HepG2 (cell line): ENCODE measurements around the gene HMGCS2. TPM values are rescaled to one million over a fixed set of nuclear protein-coding genes. Genes with fewer than 3 reads are reported as not detected.

ENCODE experiments used
- DNMT1 ChIP-seq: sonication (generic); formaldehyde crosslinking; IDR thresholded peaks from 2 replicates; pipeline ENCODE4 v1.5.1; 2020; ENCODE audit warnings: mild to moderate bottlenecking, missing genetic modification reagents
- MED1 ChIP-seq: sonication (generic); formaldehyde crosslinking; IDR thresholded peaks from 2 replicates; pipeline ENCODE4 v1.4.0; 2020; ENCODE audit warnings: missing genetic modification reagents
- SRF ChIP-seq: IDR thresholded peaks from 2 replicates; pipeline ENCODE4 v1.6.1; 2011; ENCODE audit warnings: mild to moderate bottlenecking, low read depth, low read length, moderate library complexity
- ZBTB20 ChIP-seq: sonication (generic); formaldehyde crosslinking; IDR thresholded peaks from 2 replicates; pipeline ENCODE4 v1.8.1; 2023; ENCODE audit warnings: missing genetic modification reagents, low read depth, mild to moderate bottlenecking, borderline replicate concordance
- ZBTB37 ChIP-seq: sonication (generic); formaldehyde crosslinking; IDR thresholded peaks from 2 replicates; pipeline ENCODE4 v1.4.0; 2020; ENCODE audit warnings: mild to moderate bottlenecking, missing genetic modification reagents
- ZNF280D ChIP-seq: sonication (generic); formaldehyde crosslinking; IDR thresholded peaks from 2 replicates; pipeline ENCODE4 v1.5.1; 2020; ENCODE audit warnings: mild to moderate bottlenecking, missing genetic modification reagents
- ZNF317 ChIP-seq: sonication (generic); formaldehyde crosslinking; IDR thresholded peaks from 2 replicates; pipeline ENCODE4 v1.5.0; 2020; ENCODE audit warnings: mild to moderate bottlenecking, missing genetic modification reagents
- ZNF512 ChIP-seq: sonication (generic); formaldehyde crosslinking; IDR thresholded peaks from 2 replicates; pipeline ENCODE4 v1.4.0; 2020; ENCODE audit warnings: mild to moderate bottlenecking, missing genetic modification reagents
- ZNF615 ChIP-seq: sonication (generic); formaldehyde crosslinking; IDR thresholded peaks from 2 replicates; pipeline ENCODE4 v1.5.0; 2020; ENCODE audit warnings: mild to moderate bottlenecking, missing genetic modification reagents, borderline replicate concordance
- ZNF850 ChIP-seq: sonication (generic); formaldehyde crosslinking; conservative IDR thresholded peaks from 2 replicates; pipeline ENCODE4 v1.9.0; 2021; ENCODE audit warnings: mild to moderate bottlenecking, missing genetic modification reagents
- polyA plus RNA-seq, 8 experiments: library from polyadenylated mRNA; depleted of rRNA in 3 of 8; stranded (reverse) in 7 of 8; unstranded in 1 of 8; fragments of >200 nt; fragmentation: Illumina TruSeq in 4 of 8; extraction: Trizol in 4 of 8; gene quantifications; 2 replicates each; pipeline versions ENCODE4 v1.2.1 to v1.2.3, GENCODE V29; 2011 to 2016; ENCODE audit warnings: low read depth in 4 of 8, missing spikeins in 1 of 8, mixed read lengths in 1 of 8; ENCODE audit not compliant: insufficient read depth in 1 of 8
- total RNA-seq, 5 experiments: library from RNA; depleted of rRNA; stranded (reverse); fragments of >200 nt; fragmentation: Illumina TruSeq; extraction: Trizol; gene quantifications; 2 replicates each; pipeline ENCODE4 v1.2.3, GENCODE V29; 2016; ENCODE audit warnings: low read depth in 1 of 5

Gene HMGCS2
- total and polyA plus RNA-seq, 2 of the 13 experiments (the other 11 are each of a cell fraction or from before 2014, with no cell fraction given), result 0.44 to 1.5 TPM

GRCh38 chr1:119713039-119713748 lies 55.5 kb downstream of the HMGCS2 start (continued):
- no peak for TF ChIP-seq ZBTB37 (CRISPR knock-in tag)
- TF ChIP-seq ZNF280D (CRISPR knock-in tag), result 0 out of 2 replicates have a peak, but pooled peaks have one; percentile 19
- TF ChIP-seq ZNF317 (CRISPR knock-in tag), result no peak
- no peak for TF ChIP-seq DNMT1 (CRISPR knock-in tag)
- no peak for TF ChIP-seq SRF
- 0 out of 2 replicates have a peak, but pooled peaks have one; percentile 9 for TF ChIP-seq MED1
- TF ChIP-seq ZNF850 (CRISPR knock-in tag), result no peak
- TF ChIP-seq ZBTB20 (CRISPR knock-in tag), result 0 out of 2 replicates have a peak, but pooled peaks have one; percentile 37
- no peak for TF ChIP-seq ZNF512 (CRISPR knock-in tag)
- TF ChIP-seq ZNF615 (CRISPR knock-in tag), result no peak
